ENCODE measurements around the gene C3orf80.

C3orf80 gene

DNA sequence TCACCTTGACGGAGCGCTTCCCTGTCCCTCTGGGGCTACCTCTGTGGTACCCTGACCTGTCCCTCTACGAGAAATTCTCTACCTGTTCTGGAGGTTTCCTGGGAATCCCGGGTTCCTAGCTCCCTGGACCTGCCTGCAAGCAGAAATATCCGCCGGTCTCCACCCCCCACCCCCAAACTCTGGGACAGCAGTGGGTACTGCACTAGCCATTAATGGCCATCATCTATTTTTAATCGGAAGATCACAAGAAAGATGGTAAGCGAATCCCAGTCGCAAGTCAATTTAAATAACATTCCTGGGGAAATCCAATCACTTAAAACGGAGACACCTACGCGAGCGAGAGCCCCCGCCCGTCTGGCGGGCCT, 429 bp upstream of the C3orf80 start:
- Histone ChIP-seq H3K4me3 (replicated peaks; ENCODE audit: insufficient read depth, low read length) (no peak overlapping the region), H3K27ac (replicated peaks) (no peak overlapping the region), H3K27me3 (ENCODE audit: insufficient read depth, poor library complexity, severe bottlenecking) (peaks cover 11% of the 10 kb centered on the region)
- TF ChIP-seq GABPA (IDR thresholded peaks at IDR 0.05; ENCODE audit: low read depth) (no peak), REST (IDR thresholded peaks at IDR 0.05; ENCODE audit: insufficient replicate concordance, low read depth) (no peak), CTCF (IDR thresholded peaks at IDR 0.05; ENCODE audit: insufficient read depth, low read length) (no peak), SPI1 (IDR thresholded peaks at IDR 0.05; ENCODE audit: borderline replicate concordance, low read depth) (no peak), POLR2AphosphoS5 (IDR thresholded peaks at IDR 0.05; ENCODE audit: low read depth) (no peak)
- DNase-seq (ENCODE audit: low read depth in 1 of 2, low spot score in 1 of 2), result no peak

DNA sequence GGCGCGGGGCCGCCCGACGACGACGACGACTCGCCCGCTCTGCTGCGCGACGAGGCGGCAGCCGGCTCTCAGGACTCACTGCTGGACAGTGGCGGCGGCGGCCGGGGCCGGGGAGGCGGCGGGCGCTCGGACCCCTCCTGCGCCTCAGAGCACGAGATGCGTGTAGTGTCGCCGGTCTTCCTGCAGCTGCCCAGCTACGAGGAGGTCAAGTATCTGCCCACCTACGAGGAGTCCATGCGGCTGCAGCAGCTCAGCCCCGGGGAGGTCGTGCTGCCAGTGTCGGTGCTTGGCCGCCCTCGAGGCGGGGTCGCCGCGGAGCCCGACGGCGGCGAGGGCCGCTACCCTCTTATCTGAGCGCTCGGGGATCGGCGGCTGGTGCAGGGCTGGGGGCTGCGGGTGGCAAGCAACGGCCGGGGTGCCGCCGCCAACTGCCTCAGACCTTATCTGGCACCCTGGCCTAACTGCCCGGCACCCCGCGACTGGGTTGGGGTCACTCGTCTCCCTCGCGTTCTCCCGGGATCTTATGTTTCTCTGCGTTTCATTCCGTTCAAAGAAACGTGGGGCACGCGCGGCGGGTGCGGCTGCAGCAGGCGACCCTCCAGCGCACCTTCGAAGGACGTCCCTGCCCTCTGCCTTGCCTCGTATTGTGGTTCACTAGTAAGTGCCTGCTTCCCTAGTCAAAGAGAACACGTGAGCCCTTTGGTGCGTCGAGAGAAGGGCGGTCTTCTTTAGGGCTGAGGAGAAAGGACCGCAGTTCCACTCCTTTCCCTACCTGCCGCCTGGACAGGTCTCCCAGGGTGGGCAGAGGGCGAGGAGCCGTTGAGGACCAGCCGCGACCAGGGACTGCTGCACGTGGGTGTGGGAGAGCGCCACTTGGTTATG, 1.0 kb downstream of the C3orf80 start:
- TF ChIP-seq CTCF (IDR thresholded peaks at IDR 0.05; ENCODE audit: insufficient read depth, low read length), result no peak
- TF ChIP-seq SPI1 (IDR thresholded peaks at IDR 0.05; ENCODE audit: borderline replicate concordance, low read depth), result no peak
- peak; percentile 72 for TF ChIP-seq REST (IDR thresholded peaks at IDR 0.05; ENCODE audit: insufficient replicate concordance, low read depth)
- H3K4me3 ChIP-seq (replicated peaks; ENCODE audit: insufficient read depth, low read length), result peak overlapping the region; percentile 44
- no peak overlapping the region for H3K27ac ChIP-seq (replicated peaks)
- DNase-seq (ENCODE audit: low read depth in 1 of 2, low spot score in 1 of 2), result no peak
- peaks cover 11% of the 10 kb centered on the region for H3K27me3 ChIP-seq (ENCODE audit: insufficient read depth, poor library complexity, severe bottlenecking)

DNA sequence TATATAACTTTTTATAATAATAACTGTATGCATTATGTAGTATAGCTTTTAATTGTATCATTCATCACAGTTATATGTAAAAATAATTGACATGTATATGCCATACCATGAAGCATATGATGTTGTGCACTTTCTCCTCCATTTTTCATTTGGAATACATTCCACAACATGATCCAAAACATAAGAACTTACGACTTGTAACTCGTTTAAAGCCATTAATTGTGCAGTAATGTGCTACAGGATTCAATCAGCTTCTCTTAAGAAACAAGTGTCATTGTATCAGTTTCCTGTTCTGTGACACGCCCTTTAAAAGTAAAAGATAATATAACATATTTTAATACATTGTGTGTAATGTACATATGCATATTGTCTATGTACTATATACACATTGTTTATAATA, 2.2 kb downstream of the C3orf80 start:
- Histone ChIP-seq H3K27ac (replicated peaks) (no peak overlapping the region), H3K27me3 (ENCODE audit: insufficient read depth, poor library complexity, severe bottlenecking) (peaks cover 15% of the 10 kb centered on the region)
- TF ChIP-seq CTCF (IDR thresholded peaks at IDR 0.05; ENCODE audit: insufficient read depth, low read length) (no peak), GABPA (IDR thresholded peaks at IDR 0.05; ENCODE audit: low read depth) (no peak)

DNA sequence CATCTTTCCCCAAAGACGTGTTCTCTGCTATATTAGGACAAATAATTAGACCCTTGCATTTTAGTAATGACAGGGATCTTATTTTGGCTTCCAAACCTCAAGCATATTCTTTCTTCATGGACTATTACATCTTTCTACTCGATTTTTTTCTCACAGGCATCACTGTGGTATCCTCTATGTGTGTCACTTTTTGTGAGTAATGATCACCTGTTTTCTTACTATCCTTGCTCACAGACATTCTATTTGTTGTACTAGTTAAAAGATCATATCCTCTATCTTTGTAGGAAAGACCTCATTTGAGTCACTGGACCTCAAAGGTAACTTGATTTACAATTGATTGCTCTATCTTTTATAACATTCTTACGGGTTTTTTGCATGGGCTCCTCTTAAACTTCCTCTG, 6.8 kb downstream of the C3orf80 start:
- TF ChIP-seq POLR2AphosphoS5 (IDR thresholded peaks at IDR 0.05; ENCODE audit: low read depth) (no peak), GABPA (IDR thresholded peaks at IDR 0.05; ENCODE audit: low read depth) (no peak), SPI1 (IDR thresholded peaks at IDR 0.05; ENCODE audit: borderline replicate concordance, low read depth) (no peak), CTCF (IDR thresholded peaks at IDR 0.05; ENCODE audit: insufficient read depth, low read length) (no peak), REST (IDR thresholded peaks at IDR 0.05; ENCODE audit: insufficient replicate concordance, low read depth) (no peak)
- Histone ChIP-seq H3K27me3 (ENCODE audit: insufficient read depth, poor library complexity, severe bottlenecking) (peaks cover 6% of the 10 kb centered on the region), H3K4me3 (replicated peaks; ENCODE audit: insufficient read depth, low read length) (no peak overlapping the region), H3K27ac (replicated peaks) (no peak overlapping the region)
- no peak for DNase-seq (ENCODE audit: low read depth in 1 of 2, low spot score in 1 of 2)

More for the DNA sequence above, 2.2 kb downstream of the C3orf80 start:
- DNase-seq (ENCODE audit: low read depth in 1 of 2, low spot score in 1 of 2), result no peak
- no peak overlapping the region for H3K4me3 ChIP-seq (replicated peaks; ENCODE audit: insufficient read depth, low read length)

All from HL-60 (cell line).